ENCODE results near the gene TFPT.

- no peak for TF ChIP-seq CTCF (IDR thresholded peaks at IDR 0.05)
- no peak for TF ChIP-seq POLR2A (IDR thresholded peaks at IDR 0.05)
Measured at GRCh38 chr19:54127688-54128440, 12.4 kb upstream of the TFPT start.

Data from sigmoid colon (tissue), 3 donors.